Sigmoid colon (tissue), 7 donors: ENCODE measurements around the gene SH3BP5. TPM values are rescaled to one million over a fixed set of nuclear protein-coding genes. Genes with fewer than 3 reads are reported as not detected.
A peak's percentile ranks its signal among the peaks of the same experiment; 100 is the strongest.

ENCODE experiments used
- DNase-seq: peaks from one replicate; pipeline ENCODE4 v3.0.0-alpha.2; 2019
- H3K27ac ChIP-seq, 4 donors: fragments of 200-600 bp; sonication (generic); one replicate each; pipeline ENCODE4 v1.5.1; 2016 to 2019; ENCODE audit warnings: mild to moderate bottlenecking in 1 of 4
- H3K27me3 ChIP-seq, 3 donors: fragments of 200-600 bp; sonication (generic); one replicate each; pipeline ENCODE4 v1.5.1; 2019; ENCODE audit warnings: mild to moderate bottlenecking in 1 of 3
- H3K36me3 ChIP-seq, 4 donors: fragments of 200-600 bp; sonication (generic); one replicate each; pipeline ENCODE4 v1.5.1; 2016 to 2019
- H3K4me1 ChIP-seq, 4 donors: fragments of 200-600 bp; sonication (generic); one replicate each; pipeline ENCODE4 v1.5.1; 2017 to 2019
- H3K4me3 ChIP-seq, 4 donors: fragments of 200-600 bp; sonication (generic); one replicate each; pipeline ENCODE4 v1.5.1; 2017 to 2019; ENCODE audit warnings: mild to moderate bottlenecking in 2 of 4, moderate library complexity in 1 of 4
- H3K9me3 ChIP-seq, 4 donors: fragments of 200-600 bp in 3 of 4; sonication (generic) in 3 of 4; one replicate each; pipeline versions ENCODE4 v1.5.1 to v1.6.1; 2013 to 2019
- EP300 ChIP-seq, 4 donors: sonication (generic); formaldehyde crosslinking; IDR thresholded peaks; one replicate each; pipeline ENCODE4 v1.6.1; 2017; ENCODE audit warnings: antibody characterized with exemption in 4 of 4
- POLR2A ChIP-seq, 2 donors: fragments of 450-650 bp; IDR thresholded peaks; one replicate each; pipeline ENCODE4 v1.6.1; 2016; ENCODE audit warnings: antibody characterized with exemption in 2 of 2, mild to moderate bottlenecking in 2 of 2, moderate library complexity in 2 of 2
- POLR2AphosphoS5 ChIP-seq, 4 donors: sonication (generic); formaldehyde crosslinking; IDR thresholded peaks; one replicate each; pipeline ENCODE4 v1.6.1; 2017; ENCODE audit warnings: antibody characterized with exemption in 4 of 4
- WGBS, 2 donors: extraction: QIAGEN DNeasy Blood & Tissue Kit; methylation state at CpG; one replicate each; pipeline ENCODE4 v1.1.7; 2013; 5-methylcytosine and 5-hydroxymethylcytosine counted together
- intact Hi-C: fragments of 100-400 bp; cut with DNase I; formaldehyde crosslinking; loops from one replicate; pipeline ENCODE4 v1.15.1; 2023
- polyA plus RNA-seq, 3 donors: library from polyadenylated mRNA; stranded (reverse); fragments of 200-250 nt; gene quantifications; one replicate each; pipeline ENCODE4 v1.2.3, GENCODE V29; 2013
- total RNA-seq, 4 donors: library from RNA; depleted of rRNA; stranded (reverse); fragments of >200 nt; gene quantifications; one replicate each; pipeline ENCODE4 v1.1.0, GENCODE V29; 2016
- TF ChIP-seq, protein P1 (sequence below), 4 experiments: fragments of 450-650 bp in 3 of 4; fragments of 200-600 bp in 1 of 4; IDR thresholded peaks; one replicate each; pipeline ENCODE4 v1.5.1; 2016 to 2019; ENCODE audit warnings: antibody characterized with exemption in 4 of 4, mild to moderate bottlenecking in 3 of 4, moderate library complexity in 2 of 4
- donor health status: healthy with polysubstance abuse.
- donor health status: Bipolar disorder and iron deficiency.
- donor health status: healthy.

Gene SH3BP5
- total and polyA plus RNA-seq, 7 donors, result 5.5 to 40.4 (median 31.2) TPM

DNA sequence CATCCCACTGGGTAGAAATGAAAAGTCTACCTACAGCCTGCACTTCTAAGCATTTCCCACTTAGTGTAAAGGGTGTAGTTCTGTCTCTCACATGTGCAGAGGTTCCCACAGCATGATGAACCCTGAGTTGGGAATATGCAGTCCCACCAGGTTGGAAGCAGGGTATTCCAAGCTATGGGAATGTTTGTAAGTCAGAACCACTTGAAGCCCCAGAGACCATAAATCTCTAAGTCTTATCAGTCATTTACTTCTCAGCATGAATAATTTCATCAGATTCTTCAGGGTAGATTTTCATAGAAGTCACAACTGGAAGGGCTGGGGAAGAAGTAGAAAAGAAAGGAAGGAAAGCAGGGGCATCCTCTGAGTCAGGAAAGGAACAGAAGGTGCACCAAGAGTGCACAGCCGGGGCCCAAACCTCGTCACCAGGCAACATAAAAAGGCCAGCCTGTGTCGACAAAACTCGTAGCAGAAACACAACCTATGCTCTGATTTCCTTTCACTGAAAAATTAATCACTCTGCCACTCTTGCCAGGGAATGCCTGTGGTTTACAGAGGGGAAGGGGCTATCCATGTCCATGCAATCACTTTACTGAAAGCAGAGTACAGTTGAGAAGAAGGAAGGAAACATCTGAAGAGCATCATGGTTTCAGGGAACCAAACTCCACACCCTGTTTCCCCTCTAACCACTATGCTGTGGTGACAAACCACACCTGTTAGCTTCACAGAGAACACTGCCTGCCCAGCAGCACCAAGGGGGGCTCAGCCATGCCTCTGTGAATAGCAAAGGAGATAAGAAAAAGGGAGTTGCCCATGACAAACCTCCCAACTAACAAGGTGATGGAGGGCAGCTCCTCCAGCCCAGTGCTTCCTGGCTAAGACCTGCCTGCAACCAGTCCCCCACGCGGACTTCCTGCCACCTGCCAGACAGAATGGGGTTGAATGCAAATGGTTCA is 40.5 kb downstream of the SH3BP5 start:
- H3K9me3 ChIP-seq, result no peaks in the 10 kb centered on the region
- H3K4me1 ChIP-seq, result peaks cover 0 to 36% (median 29%) of the 10 kb centered on the region in 4 donors
- DNase-seq, result peak; percentile 62
- intact Hi-C loops, result loop anchor here (5.0 kb wide), 1 partner anchor 35 kb away; no protein-coding TSS in a partner anchor
- no peaks in the 10 kb centered on the region for H3K27me3 ChIP-seq
- TF ChIP-seq, protein P1, sequence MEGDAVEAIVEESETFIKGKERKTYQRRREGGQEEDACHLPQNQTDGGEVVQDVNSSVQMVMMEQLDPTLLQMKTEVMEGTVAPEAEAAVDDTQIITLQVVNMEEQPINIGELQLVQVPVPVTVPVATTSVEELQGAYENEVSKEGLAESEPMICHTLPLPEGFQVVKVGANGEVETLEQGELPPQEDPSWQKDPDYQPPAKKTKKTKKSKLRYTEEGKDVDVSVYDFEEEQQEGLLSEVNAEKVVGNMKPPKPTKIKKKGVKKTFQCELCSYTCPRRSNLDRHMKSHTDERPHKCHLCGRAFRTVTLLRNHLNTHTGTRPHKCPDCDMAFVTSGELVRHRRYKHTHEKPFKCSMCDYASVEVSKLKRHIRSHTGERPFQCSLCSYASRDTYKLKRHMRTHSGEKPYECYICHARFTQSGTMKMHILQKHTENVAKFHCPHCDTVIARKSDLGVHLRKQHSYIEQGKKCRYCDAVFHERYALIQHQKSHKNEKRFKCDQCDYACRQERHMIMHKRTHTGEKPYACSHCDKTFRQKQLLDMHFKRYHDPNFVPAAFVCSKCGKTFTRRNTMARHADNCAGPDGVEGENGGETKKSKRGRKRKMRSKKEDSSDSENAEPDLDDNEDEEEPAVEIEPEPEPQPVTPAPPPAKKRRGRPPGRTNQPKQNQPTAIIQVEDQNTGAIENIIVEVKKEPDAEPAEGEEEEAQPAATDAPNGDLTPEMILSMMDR (IDR thresholded peaks at IDR 0.05), result no peak
- peak in 1 of 4 donors; percentile 31 for TF ChIP-seq EP300 (IDR thresholded peaks at IDR 0.05)
- TF ChIP-seq POLR2AphosphoS5 (IDR thresholded peaks at IDR 0.05), result peak in 1 of 4 donors; percentile 44
- H3K27ac ChIP-seq, result peak overlapping the region; percentile 72 to 75 (median 72)
- H3K36me3 ChIP-seq, result no peaks in the 10 kb centered on the region
- WGBS, 2 donors, result 42 to 81% methylated on average over 6 of the region's 6 CpGs
- H3K4me3 ChIP-seq, result no peak overlapping the region

DNA sequence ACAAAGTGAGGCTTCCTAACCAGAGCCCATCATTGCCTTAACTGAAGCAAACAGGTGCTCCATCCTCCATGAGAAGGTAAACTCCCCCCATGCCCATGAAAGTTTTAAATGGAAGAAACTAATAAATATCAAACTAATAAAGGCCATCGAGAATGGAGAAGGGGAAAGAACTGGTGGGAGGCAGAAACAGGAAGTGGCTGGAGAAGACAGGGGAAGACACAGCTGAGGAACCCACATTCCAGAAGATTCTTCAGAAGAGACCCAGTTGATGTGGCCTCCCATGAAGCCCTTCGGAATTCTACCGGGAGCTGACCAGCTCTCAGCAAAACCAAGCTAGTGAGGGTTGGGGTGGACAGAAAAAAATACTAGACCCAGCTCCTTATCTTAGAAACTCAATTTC is 41.6 kb downstream of the SH3BP5 start:
- whole genome bisulfite sequencing, 2 donors, result 80 to 85% methylated on average over 3 of the region's 3 CpGs
- H3K36me3 ChIP-seq, result no peaks in the 10 kb centered on the region
- peak overlapping the region; percentile 38 to 75 (median 72) for H3K27ac ChIP-seq
- intact Hi-C loops, result loop anchor here (5.0 kb wide), 1 partner anchor 37 kb away; no protein-coding TSS in a partner anchor
- H3K27me3 ChIP-seq, result no peaks in the 10 kb centered on the region
- DNase-seq, result peak; percentile 47
- H3K4me1 ChIP-seq, result peaks cover 0 to 36% (median 30%) of the 10 kb centered on the region in 4 donors
- no peak overlapping the region for H3K4me3 ChIP-seq
- no peaks in the 10 kb centered on the region for H3K9me3 ChIP-seq
- TF ChIP-seq EP300 (IDR thresholded peaks at IDR 0.05) (no peak), POLR2A (IDR thresholded peaks at IDR 0.05) (no peak)
- TF ChIP-seq, protein P1 (IDR thresholded peaks at IDR 0.05), result no peak

DNA sequence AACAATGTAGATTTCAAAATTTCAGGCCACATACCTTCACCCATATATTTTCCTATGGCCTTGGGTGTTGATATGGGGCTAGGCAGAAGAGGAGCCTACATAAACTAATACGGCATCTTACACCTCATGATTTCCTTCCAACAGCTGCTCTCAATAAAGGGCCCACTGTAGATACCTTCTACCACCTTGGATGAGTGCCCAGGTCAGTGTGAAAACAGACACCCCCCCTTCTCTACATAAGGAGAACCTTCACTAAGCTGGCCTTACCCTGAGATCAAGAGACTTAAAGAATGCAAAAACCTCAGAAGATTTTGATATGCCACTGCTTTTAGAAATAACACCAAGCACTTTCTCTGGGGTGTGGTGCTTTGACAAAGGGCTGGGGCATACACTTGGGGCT is 42.7 kb downstream of the SH3BP5 start:
- no peak overlapping the region for H3K4me3 ChIP-seq
- 77 to 90% methylated on average over 1 of the region's 1 CpG for WGBS, 2 donors
- intact Hi-C loops, result loop anchor here (5.0 kb wide), 1 partner anchor 38 kb away; no protein-coding TSS in a partner anchor
- H3K4me1 ChIP-seq, result peaks cover 0 to 37% (median 30%) of the 10 kb centered on the region in 4 donors
- no peak for TF ChIP-seq POLR2A (IDR thresholded peaks at IDR 0.05)
- TF ChIP-seq, protein P1 (IDR thresholded peaks at IDR 0.05), result no peak
- no peak for TF ChIP-seq EP300 (IDR thresholded peaks at IDR 0.05)
- TF ChIP-seq POLR2AphosphoS5 (IDR thresholded peaks at IDR 0.05), result no peak
- no peaks in the 10 kb centered on the region for H3K36me3 ChIP-seq
- H3K27me3 ChIP-seq, result no peaks in the 10 kb centered on the region
- DNase-seq, result no peak
- H3K27ac ChIP-seq, result peak overlapping the region in 2 of 4 donors; percentile 22 to 75
- H3K9me3 ChIP-seq, result no peaks in the 10 kb centered on the region

DNA sequence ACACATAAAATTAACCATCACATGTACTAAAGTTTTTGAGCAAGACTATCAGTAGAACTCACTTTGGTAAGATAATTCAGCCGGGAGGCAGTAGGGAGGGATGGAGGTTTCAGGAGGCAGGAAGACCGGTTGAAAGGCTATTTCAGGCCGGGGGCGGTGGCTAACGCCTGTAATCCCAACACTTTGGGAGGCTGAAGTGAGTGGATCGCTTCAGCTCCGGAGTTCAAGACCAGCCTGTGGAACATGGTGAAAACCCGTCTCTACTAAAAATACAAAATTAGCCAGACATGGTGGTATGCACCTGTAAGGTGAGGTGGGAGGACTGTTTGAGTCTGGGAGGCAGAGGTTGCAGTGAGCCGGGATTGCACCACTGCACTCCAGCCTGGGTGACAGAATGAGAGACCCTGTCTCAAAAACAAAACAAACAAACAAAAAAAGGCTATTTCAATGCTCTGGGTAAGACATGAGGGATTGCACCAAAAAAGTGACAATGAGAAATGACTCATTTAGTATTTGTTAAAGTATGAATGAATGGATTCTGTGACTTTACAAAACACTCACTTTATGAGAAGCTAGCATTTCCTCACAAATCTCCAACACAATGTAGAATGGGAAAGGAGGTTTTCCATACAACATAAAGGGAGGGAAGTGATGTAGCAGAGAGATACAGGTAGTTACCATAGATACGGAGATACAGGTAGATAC is 43.9 kb downstream of the SH3BP5 start:
- Histone ChIP-seq H3K4me3 (no peak overlapping the region), H3K4me1 (peaks cover 0 to 39% (median 32%) of the 10 kb centered on the region in 4 donors), H3K36me3 (no peaks in the 10 kb centered on the region), H3K9me3 (no peaks in the 10 kb centered on the region), H3K27me3 (no peaks in the 10 kb centered on the region), H3K27ac (peak overlapping the region; percentile 61 to 76 (median 73))
- peak; percentile 19 for DNase-seq
- TF ChIP-seq POLR2AphosphoS5 (IDR thresholded peaks at IDR 0.05) (no peak), EP300 (IDR thresholded peaks at IDR 0.05) (no peak), POLR2A (IDR thresholded peaks at IDR 0.05) (no peak)
- TF ChIP-seq, protein P1 (IDR thresholded peaks at IDR 0.05), result no peak
- intact Hi-C loops, result no loop called here
- WGBS, 2 donors, result 97 to 98% methylated on average over 10 of the region's 10 CpGs
